Endothelial cell of umbilical vein (primary cell): ENCODE data around the gene FGF3. TPM values are rescaled to one million over a fixed set of nuclear protein-coding genes. Genes with fewer than 3 reads are reported as not detected.

ENCODE experiments used
- BruUV-seq: library from RNA; stranded (reverse); fragments of 400-500 nt; replicated peaks from 2 replicates; lab custom pipeline; 2021; lab: Mats Ljungman, UMichigan
- CTCF ChIA-PET: fragments of 300-600, 350-600 bp; sonication (Branson Sonifier 250); formaldehyde crosslinking; loops from one replicate; lab custom pipeline; 2021; ENCODE audit warnings: antibody characterized with exemption, inconsistent platforms; lab: Charles Lee
- POLR2A ChIA-PET: fragments of 300-600, 350-600 bp; sonication (Branson Sonifier 250); formaldehyde crosslinking; loops from one replicate; lab custom pipeline; 2021; ENCODE audit warnings: antibody characterized with exemption, inconsistent platforms; lab: Charles Lee
- DNase-seq: peaks from one replicate; pipeline ENCODE4 v3.0.0-alpha.2; 2011; ENCODE audit warnings: low read depth, low spot score
- FAIRE-seq: peaks from 2 replicates; lab custom pipeline; 2011; peaks lifted over from hg19 to GRCh38; lab: Jason Lieb, UNC
- H2AFZ ChIP-seq: 2 replicates; pipeline ENCODE4 v1.6.0; 2012; ENCODE audit warnings: low read depth, low read length, control low read depth, inconsistent platforms
- H3K27ac ChIP-seq: 2 replicates; pipeline ENCODE4 v1.5.1; 2011; ENCODE audit warnings: low read depth, mild to moderate bottlenecking, control low read depth, low read length, moderate library complexity; ENCODE audit not compliant: insufficient read depth
- H3K27me3 ChIP-seq, 2 experiments: 2 replicates each; pipeline versions ENCODE4 v1.6.0 to v1.6.1; 2011; ENCODE audit warnings: low read length in 2 of 2, mixed read lengths in 1 of 2; ENCODE audit not compliant: control insufficient read depth in 2 of 2, insufficient read depth in 2 of 2
- H3K36me3 ChIP-seq, 2 experiments: 2 replicates in 1 of 2; 3 replicates in 1 of 2; pipeline ENCODE4 v1.5.1; 2011; ENCODE audit warnings: low read length in 2 of 2, mild to moderate bottlenecking in 1 of 2, moderate library complexity in 1 of 2; ENCODE audit not compliant: control insufficient read depth in 2 of 2, insufficient read depth in 2 of 2; ENCODE audit errors: extremely low read depth in 1 of 2
- H3K4me1 ChIP-seq: 3 replicates; pipeline ENCODE4 v1.5.1; 2011; ENCODE audit warnings: mild to moderate bottlenecking, low read length; ENCODE audit not compliant: control insufficient read depth, insufficient read depth; ENCODE audit errors: extremely low read depth
- H3K4me2 ChIP-seq: 2 replicates; pipeline ENCODE4 v1.6.1; 2011; ENCODE audit warnings: low read length, control low read depth, mixed read lengths; ENCODE audit not compliant: insufficient read depth
- H3K4me3 ChIP-seq, 3 experiments: fragments of 200-600 bp in 1 of 3; sonication (generic), shearing (Covaris generic) in 1 of 3; replicated peaks in 1 of 3; 2 replicates each; pipeline ENCODE4 v1.5.1; 2011 to 2016; ENCODE audit warnings: control low read depth in 3 of 3, low read length in 3 of 3, mild to moderate bottlenecking in 2 of 3, inconsistent platforms in 1 of 3, low read depth in 1 of 3, moderate library complexity in 1 of 3; ENCODE audit not compliant: insufficient read depth in 1 of 3
- H3K79me2 ChIP-seq: 2 replicates; pipeline ENCODE4 v1.6.0; 2012; ENCODE audit warnings: low read length, inconsistent platforms; ENCODE audit not compliant: control insufficient read depth, insufficient read depth
- H3K9ac ChIP-seq: replicated peaks from 2 replicates; pipeline ENCODE3; 2011; ENCODE audit warnings: low read length, control low read depth; ENCODE audit not compliant: insufficient read depth; ENCODE audit errors: extremely low read depth
- H3K9me1 ChIP-seq: replicated peaks from 3 replicates; pipeline ENCODE4 v1.6.0; 2011; ENCODE audit warnings: mild to moderate bottlenecking, low read length; ENCODE audit not compliant: control insufficient read depth, insufficient read depth; ENCODE audit errors: extremely low read depth
- H3K9me3 ChIP-seq: replicated peaks from 2 replicates; pipeline ENCODE4 v1.5.1; 2012; ENCODE audit warnings: low read length, inconsistent platforms; ENCODE audit not compliant: control insufficient read depth, insufficient read depth
- H4K20me1 ChIP-seq: replicated peaks from 2 replicates; pipeline ENCODE3; 2011; ENCODE audit warnings: mild to moderate bottlenecking, low read length; ENCODE audit not compliant: control insufficient read depth, insufficient read depth; ENCODE audit errors: extremely low read depth
- CTCF ChIP-seq, 2 donors: IDR thresholded peaks; 1 replicate in 1 of 2; 2 replicates in 1 of 2; pipeline ENCODE4 v1.5.1; 2011; ENCODE audit warnings: low read length in 2 of 2, mild to moderate bottlenecking in 2 of 2, moderate library complexity in 2 of 2, control low read depth in 1 of 2, inconsistent platforms in 1 of 2, low read depth in 1 of 2; ENCODE audit not compliant: insufficient read depth in 1 of 2; ENCODE audit errors: extremely low read depth in 1 of 2
- EZH2 ChIP-seq: IDR thresholded peaks from 2 replicates; pipeline ENCODE4 v1.6.1; 2012; ENCODE audit warnings: borderline replicate concordance, low read depth, mild to moderate bottlenecking, moderate library complexity, low read length, inconsistent platforms; ENCODE audit not compliant: severe bottlenecking
- FOS ChIP-seq: IDR thresholded peaks from 2 replicates; pipeline ENCODE4 v1.6.1; 2011; ENCODE audit warnings: mild to moderate bottlenecking, low read length, moderate library complexity, borderline replicate concordance; ENCODE audit not compliant: insufficient read depth
- GATA2 ChIP-seq: IDR thresholded peaks from 2 replicates; pipeline ENCODE4 v1.7.0; 2011; ENCODE audit warnings: low read depth, mild to moderate bottlenecking, moderate library complexity, mixed read lengths, low read length; ENCODE audit not compliant: insufficient read length, insufficient read depth
- JUN ChIP-seq: IDR thresholded peaks from 2 replicates; pipeline ENCODE4 v1.6.1; 2011; ENCODE audit warnings: borderline replicate concordance, low read depth; ENCODE audit not compliant: insufficient read length, insufficient read depth
- MYC ChIP-seq: IDR thresholded peaks from one replicate; pipeline ENCODE4 v1.6.1; 2011; ENCODE audit warnings: mild to moderate bottlenecking, low read depth, low read length
- POLR2A ChIP-seq: IDR thresholded peaks from 2 replicates; pipeline ENCODE4 v1.6.1; 2012; ENCODE audit warnings: low read depth, mild to moderate bottlenecking, control low read depth, low read length
- POLR2AphosphoS5 ChIP-seq: IDR thresholded peaks from 2 replicates; pipeline ENCODE4 v1.6.1; 2012; ENCODE audit warnings: low read depth, mild to moderate bottlenecking, control low read depth, low read length, moderate library complexity; ENCODE audit not compliant: insufficient read depth
- dilution Hi-C: fragments of 300-500 bp; cut with MboI; formaldehyde crosslinking; loops from one replicate; pipeline ENCODE4 v1.15.0; 2019; ENCODE audit warnings: low sequenced_read_pairs; ENCODE audit not compliant: extremely low pct_ligation_motif_present
- intact Hi-C: fragments of 100-400 bp; cut with micrococcal nuclease; formaldehyde crosslinking; loops from one replicate; pipeline ENCODE4 v1.10.0; 2022
- polyA plus RNA-seq, 4 experiments: library from polyadenylated mRNA; depleted of rRNA in 3 of 4; stranded (reverse) in 3 of 4; unstranded in 1 of 4; fragments of >200 nt; gene quantifications; 2 replicates each; pipeline versions ENCODE4 v1.2.1 to v1.2.3, GENCODE V29; 2011 to 2012; ENCODE audit warnings: missing spikeins in 1 of 4
- total RNA-seq: library from RNA; stranded (reverse); gene quantifications from 2 replicates; pipeline ENCODE4 v1.2.3, GENCODE V29; 2021
- TF ChIP-seq, protein P1 (sequence below): IDR thresholded peaks from 2 replicates; pipeline ENCODE4 v1.6.1; 2011; ENCODE audit not compliant: insufficient read depth, insufficient read length

FGF3 gene
- total and polyA plus RNA-seq, 2 donors (not counting 3 experiments of a cell fraction or from before 2014, with no cell fraction given), result not detected

DNA sequence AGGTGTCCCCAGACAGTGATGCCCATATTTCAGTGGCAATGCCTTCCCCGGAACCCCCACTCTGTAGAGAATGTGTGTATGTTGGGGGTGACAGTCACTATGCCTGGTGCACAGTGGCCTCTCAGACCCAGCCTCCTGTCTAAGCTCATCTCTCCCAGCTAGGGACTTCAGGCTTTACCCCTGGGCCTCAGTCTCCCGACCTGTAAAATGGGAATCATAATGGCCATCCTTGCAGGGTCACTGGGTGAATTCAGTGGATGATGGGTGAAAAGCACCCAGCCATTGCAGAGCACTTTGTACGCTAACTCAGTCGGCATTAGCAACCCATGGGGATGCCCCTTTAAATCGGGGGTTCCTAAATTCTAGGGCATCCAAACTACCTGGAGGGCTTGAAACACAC is 18.9 kb downstream of the FGF3 start:
- Histone ChIP-seq H3K4me1 (no peaks in the 10 kb centered on the region), H3K9me3 (no peaks in the 10 kb centered on the region), H3K27me3 (no peaks in the 10 kb centered on the region), H3K4me3 (no peak overlapping the region), H3K27ac (no peak overlapping the region), H3K4me2 (no peak overlapping the region), H3K9me1 (no peaks in the 10 kb centered on the region), H3K36me3 (no peaks in the 10 kb centered on the region), H3K79me2 (no peaks in the 10 kb centered on the region), H3K9ac (no peak overlapping the region), H4K20me1 (no peaks in the 10 kb centered on the region), H2AFZ (no peak overlapping the region)
- no TSS peak for BruUV-seq
- intact Hi-C loops, result no loop called here
- CTCF ChIA-PET, result interaction anchor here (1.0 to 1.8 kb wide), 3 partner anchors 10 to 95 kb away, joined by 3 to 14 read pairs (median 3); no protein-coding TSS in a partner anchor
- dilution Hi-C loops, result no loop called here
- no peak for DNase-seq
- POLR2A ChIA-PET, result no interaction called here
- TF ChIP-seq EZH2 (no peak), FOS (no peak), JUN (no peak), POLR2A (no peak), GATA2 (no peak), MYC (no peak), CTCF (IDR thresholded peaks at IDR 0.05; ENCODE audit: extremely low read depth in 1 of 2, insufficient read depth in 1 of 2, low read depth in 1 of 2, low read length in 2 of 2) (no peak), POLR2AphosphoS5 (no peak)
- TF ChIP-seq, protein P1, sequence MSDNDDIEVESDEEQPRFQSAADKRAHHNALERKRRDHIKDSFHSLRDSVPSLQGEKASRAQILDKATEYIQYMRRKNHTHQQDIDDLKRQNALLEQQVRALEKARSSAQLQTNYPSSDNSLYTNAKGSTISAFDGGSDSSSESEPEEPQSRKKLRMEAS, result no peak
- FAIRE-seq, result no peak
